GM21576 (cell line): ENCODE measurements around the gene KRT6A.

Experiments
- ATAC-seq: cut with Tn5 transposase; IDR thresholded peaks from one replicate; pipeline ENCODE4 v1.9.1; 2021; ENCODE audit warnings: mild to moderate bottlenecking, moderate library complexity; ENCODE audit not compliant: unreplicated experiment

The KRT6A gene

DNA sequence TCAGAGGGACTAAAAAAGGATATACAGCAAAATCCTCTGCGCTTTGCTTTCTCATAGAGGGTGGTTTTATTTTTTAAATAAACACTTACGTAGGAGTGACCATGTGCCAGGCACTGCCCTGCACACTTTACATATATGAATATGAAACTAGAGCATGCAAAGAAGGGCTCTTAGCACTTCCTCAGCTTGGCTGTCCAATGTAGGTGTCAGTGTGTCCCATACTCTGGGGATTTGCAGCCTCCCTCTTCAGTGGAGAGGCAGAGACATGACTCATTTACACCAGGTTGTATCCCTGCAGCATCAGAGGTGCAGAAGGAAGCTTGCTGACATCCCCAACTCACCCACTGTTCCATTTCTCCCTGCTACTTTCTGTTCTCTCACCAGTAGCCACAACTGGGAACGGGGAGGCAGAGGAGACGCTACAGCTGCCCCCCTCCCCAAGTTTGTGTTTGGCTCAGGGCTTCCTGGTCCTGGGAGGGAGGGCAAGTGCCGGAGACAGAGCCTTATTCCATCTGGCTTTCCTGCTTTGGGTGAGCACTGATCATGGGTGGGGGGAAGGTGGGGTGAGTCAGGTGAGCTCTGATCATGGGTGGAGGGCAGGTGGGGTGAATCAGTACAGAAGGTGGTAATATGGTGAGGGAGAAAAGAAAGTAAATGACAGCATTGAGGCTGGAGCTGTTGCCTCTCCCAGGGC, 32.0 kb upstream of the KRT6A start:
- ATAC-seq = no peak

DNA sequence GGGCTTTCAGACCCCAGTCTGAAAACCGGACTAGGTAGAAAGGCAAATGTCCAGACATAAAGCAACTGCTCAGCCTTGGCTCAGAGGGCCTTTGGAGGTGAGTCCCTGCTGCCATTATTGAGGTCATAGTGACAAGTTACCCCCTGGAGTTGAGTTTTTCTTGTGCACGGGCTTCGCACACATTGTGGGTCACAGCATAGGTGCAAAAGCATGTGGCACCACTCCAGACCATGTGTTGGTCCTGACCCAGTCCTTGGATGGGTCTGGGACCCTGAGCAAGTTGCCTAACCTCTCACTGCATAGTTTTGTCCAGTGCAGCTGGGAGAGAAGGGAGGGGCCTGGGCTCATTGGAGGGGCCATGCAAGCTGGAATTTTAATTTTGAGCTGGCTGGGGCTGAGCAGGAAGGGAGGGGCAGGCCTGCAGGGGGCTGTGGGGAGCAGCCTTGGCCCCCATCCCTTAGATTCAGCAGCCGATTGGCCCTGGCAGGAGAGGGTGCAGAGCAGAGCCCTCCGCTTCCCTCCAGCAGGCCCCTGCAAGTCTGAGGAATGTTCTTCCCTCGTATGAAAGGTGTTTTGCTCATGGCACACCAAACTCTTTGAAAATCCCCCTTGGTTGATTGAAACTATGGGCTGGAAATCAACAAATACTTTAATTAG, 31.3 kb upstream of the KRT6A start:
- ATAC-seq = no peak

DNA sequence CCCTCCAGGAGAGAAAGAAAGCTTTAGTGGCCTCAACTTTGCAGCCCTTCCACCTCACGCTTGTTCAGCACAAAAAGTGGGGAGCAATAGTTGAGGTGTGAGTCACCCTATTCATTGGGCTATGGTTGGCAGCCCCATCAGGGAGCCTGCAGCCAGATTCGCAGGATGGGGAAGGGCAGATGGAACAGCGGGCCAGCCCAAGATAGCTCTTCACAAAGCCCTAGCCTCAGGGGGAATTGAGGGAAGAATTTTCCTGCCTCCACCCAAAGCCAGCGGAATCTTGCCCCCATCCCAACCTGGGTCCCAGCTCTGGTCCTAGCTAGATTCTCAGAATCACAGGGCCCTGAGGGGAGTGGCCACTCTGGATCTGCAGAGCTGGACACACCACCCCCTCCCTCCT, 30.8 kb upstream of the KRT6A start:
- no peak for ATAC-seq

DNA sequence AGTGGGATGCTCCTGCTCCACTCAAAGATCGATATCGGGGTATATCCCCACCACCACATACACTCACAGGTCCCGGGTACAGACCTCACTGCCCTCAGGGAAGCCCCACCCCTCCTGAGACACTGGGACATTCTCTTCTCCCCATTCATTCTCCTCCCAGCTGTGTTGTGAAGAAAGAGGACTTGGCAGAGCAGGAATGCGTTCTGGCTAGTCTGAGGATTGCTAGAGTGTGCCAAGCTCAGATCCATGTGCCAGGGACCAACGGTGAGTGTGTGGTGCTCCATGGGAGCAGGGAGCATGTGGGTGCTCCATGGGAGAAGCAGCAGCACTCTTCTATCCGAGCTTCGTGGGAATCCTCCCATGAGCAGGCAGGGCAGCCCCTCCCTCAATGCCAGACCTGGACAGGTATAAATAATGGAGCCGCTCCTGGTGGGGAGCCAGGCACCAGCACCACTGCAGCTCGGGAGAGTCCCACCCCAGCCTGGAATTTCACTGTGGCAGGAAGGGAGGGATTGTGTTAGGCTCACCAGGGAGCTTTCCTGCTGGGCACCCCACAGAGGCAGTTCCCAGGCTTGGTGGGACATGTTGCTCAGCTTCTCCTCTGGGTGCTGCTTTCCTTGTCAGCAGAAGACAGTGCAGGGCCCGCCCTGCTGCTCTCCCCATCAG, 29.4 kb upstream of the KRT6A start:
- ATAC-seq = no peak

DNA sequence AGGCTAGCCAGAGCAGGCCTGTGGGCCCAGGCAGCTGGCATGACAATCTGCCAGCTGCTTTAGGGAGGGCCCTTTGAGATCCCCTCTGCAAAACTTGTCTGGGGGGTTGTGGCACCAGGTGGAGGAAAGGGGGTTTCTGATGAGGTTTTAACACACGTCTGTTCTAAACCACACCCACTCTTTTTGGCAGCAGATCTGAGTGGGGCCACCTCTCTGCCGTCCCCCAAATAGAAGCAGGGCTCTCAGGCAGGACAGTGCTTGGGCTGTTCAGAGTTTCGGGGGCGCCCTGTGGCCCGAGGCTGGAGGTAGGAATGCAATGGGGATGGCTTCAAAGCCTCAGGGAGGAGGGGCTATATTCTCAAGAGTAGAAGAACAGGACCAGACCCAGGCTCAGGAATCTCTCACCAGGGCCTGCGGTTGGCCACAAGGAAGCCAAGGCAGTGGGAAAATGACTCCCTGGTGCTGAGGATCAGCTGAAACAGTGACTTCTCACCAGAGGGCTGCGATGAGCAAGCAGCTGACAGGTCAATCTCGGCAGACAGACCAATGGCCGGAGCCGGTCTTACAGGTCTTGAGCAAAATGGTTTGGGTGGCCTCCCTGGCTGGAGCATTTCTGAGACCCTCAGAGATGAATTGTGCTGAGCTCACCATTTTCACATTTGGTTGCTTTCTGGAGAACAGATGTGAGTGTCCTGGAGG, 28.7 kb upstream of the KRT6A start:
- ATAC-seq = no peak

DNA sequence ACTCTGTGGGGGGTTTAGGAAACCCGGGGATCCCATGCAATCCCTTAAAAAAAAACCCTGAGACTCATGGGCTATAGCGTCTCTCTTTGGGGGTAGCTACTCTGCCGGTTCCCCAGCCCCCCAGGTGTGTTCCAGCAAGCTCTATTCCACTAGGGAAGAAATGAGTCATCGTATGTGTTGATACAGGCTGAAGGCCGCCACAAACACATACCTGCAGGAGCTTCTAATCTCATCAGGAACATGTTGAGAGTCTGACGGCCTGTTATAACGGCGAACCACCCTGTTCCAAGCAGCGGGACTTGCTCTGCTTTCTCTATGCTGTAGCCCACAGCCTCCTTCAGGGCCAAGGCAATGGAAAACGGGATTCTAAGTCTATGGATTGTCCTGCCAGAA, 28.1 kb upstream of the KRT6A start:
- no peak for ATAC-seq

DNA sequence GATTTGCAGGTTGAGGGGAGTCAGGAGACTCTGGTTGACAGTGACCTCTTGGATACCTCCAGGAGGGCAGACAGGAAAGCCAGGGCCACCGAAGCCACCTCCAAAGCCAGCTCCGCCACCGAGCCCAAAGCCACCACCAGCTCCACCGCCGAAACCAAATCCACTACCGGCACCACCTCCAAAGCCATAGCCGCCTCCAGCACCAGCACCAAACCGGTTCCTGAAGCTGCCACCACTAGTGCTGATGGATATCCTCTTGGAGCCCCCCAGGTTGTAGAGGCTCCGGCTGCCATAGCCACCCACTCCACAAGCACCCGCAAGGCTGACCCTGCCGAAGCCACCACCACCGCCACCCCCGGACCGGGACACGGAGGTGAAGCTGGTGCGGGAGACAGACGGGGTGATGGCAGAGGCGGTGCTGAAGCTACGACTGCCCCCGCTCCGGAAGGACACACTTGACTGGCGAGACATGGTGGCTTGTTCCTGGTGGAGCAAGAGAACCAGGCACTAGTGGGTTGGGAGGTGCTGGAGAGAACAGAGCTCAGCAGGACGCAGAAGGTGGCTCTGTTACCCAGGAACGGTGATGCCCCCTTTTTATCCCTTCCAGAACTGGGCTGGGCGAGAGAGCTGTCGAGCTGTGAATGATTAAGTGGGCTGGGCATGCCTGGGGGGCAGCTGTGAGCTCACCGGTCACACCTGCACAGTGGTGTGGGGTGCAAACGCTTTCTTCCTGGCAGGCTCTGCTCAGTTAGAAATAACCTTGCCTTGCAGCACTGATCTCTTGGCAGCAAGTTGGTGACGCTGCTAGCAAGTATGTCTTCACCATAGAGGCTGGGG, 27.0 kb upstream of the KRT6A start, which contains the start of gene KRT5:
Gene KRT5 (minus strand): TSS at position 569 of the 837 bp plus-strand sequence. CDS start 98 bp downstream, at position 471.
- no peak for ATAC-seq

DNA sequence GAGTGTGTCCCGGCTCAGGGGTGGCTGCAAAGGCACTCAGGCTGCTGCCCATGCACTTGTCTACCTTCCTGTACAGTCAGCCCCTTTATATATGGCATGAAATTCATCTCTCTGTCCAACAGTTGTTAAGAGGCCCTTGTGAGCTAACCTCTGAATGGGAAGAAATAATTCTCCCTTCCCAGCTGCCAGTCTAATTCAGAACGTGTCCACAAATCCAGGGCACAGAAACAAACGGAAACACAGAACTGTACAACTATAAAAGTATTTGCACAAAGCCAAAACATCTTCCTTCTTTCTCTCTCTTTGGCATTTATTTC, 26.3 kb upstream of the KRT6A start:
- no peak for ATAC-seq

DNA sequence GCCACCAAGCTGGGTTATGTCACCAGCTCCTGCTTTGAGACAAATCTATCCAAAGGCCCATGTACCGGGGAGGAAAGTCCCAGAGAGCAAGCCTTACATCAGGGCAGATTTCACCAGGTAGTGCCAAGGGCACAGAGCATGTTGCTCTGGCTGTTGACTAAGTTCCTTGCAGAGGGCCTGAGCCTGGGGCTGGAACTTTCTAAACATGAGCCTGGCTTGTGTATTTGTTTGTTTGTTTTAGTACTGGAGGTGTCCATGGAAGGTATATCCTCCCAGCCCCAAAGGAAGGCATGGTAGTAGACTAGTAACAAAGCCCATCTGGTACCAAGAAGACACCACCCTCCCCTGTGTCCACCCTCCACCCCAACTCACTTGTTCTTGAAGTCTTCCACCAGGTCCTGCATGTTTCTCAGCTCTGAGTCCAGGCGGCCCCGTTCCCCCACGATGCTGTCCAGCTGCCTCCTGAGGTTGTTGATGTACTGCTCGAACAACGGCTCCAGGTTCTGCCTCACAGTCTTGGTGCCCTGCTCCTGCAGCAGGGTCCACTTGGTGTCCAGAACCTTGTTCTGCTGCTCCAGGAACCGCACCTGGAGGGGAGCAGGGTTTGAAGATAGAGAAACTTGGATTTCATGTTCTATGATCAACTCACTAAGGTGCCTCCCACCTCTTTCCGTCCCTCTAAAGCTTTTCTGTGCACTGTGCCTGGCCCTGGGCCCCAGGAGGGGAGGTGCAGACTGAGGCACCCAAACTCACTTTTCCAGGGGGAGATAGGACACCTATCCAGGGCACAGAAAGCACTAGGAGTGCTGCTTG, 25.7 kb upstream of the KRT6A start:
- ATAC-seq = no peak

DNA sequence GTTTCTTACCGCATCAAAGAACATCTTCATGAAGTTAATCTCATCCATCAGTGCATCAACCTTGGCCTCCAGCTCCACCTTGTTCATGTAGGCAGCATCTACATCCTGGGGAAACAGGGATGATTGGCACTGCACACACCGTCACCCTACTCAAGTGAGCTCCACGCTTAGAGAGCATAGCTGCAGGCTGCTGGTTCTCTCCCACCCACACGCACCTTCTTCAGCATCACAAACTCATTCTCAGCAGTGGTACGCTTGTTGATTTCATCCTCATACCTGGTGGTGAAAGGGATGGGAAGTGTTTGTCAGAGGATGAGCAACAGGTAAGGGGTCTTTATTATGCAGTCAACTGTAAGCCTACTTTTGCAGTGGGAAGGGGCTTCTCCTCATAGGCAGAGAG, 24.8 kb upstream of the KRT6A start:
- ATAC-seq = no peak

DNA sequence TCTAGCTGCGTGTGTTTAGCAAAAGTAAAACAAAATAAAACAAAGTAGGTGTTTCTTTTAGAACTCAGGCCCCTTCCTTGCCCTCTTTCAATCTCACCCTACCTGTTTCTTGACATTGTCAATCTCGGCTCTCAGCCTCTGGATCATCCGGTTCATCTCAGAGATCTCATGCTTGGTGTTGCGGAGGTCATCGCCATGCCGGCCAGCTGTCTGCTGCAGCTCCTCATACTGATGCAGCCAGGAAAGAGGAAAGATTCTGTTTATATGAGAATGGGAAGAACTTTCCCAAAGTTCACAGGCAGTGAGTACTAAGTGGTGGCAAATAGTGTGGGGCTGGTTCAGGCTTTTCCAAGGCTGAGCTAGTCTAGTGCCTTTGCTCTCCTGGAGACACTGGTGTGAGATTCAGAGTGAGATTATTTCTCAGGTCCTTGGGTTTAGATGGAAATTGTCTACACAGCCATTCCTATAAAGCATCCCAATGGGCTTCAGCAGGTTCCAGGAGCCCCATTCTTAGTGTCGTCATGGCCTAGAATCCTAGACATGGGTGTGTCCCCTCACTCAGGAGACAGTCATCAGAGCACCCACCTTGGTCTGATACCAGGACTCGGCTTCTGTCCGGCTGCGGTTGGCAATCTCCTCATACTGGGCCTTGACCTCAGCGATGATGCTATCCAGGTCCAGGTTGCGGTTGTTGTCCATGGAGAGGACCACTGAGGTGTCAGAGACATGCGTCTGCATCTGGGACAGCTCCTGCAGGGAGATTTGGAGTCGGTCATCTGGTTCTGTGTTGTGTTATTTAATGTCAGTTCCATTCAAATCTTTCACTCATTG, 24.2 kb upstream of the KRT6A start:
- no peak for ATAC-seq

DNA sequence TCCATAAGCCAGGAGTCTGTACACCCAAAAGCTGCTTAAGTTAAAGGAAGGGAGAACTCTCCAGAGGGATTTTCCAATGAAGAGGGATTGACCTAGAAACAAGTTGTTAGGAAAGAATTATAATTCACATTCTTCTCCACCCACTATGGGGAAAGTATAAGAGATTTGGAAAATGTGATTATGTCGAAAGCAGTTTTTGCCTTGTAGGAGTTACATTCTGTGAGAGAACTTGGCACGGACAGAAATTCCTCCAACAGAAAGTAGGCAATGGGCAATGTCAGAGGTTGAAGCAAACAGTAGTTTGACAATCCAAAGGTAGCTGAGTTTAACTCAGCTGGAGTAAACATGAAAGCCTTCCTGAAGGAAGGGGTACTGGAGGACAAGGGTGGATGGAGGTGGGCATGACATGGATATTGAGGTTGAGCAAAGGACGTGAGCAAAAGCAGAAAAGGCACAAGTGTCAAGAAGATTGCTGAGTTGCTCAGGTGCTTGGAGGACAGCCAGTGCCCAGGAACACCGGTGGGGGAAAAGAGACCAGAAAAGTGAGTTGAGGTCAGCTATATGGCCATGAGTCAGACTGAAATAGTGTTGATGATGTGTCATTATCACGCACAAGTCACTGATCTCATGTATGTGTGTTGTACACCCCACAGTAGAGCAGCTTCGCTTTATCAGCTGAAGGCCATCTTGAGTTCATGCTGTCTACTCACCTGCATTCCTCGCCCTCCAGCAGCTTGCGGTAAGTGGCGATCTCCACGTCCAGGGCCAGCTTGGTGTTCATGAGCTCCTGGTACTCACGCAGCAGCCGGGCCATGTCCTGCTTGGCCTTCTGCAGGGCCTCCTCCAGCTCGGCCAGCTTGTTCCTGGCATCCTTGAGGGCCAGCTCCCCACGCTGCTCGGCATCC, 23.1 kb upstream of the KRT6A start:
- ATAC-seq = no peak

DNA sequence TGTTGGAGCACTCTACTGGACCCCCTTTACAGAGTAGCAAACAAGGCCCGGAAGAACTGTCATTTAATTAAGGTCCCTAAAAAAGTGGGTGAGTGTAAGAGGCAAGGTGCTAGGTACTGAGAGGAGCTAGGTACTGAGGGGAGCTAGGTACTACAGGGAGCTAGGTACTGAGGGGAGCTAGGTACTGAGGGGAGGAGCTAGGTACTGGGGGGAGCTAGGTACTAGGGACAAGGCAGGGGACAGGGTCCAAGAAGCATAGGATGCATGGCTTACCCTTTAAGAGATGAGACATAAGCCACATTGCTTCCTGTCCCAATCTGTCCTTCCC, 22.2 kb upstream of the KRT6A start:
- ATAC-seq = no peak

DNA sequence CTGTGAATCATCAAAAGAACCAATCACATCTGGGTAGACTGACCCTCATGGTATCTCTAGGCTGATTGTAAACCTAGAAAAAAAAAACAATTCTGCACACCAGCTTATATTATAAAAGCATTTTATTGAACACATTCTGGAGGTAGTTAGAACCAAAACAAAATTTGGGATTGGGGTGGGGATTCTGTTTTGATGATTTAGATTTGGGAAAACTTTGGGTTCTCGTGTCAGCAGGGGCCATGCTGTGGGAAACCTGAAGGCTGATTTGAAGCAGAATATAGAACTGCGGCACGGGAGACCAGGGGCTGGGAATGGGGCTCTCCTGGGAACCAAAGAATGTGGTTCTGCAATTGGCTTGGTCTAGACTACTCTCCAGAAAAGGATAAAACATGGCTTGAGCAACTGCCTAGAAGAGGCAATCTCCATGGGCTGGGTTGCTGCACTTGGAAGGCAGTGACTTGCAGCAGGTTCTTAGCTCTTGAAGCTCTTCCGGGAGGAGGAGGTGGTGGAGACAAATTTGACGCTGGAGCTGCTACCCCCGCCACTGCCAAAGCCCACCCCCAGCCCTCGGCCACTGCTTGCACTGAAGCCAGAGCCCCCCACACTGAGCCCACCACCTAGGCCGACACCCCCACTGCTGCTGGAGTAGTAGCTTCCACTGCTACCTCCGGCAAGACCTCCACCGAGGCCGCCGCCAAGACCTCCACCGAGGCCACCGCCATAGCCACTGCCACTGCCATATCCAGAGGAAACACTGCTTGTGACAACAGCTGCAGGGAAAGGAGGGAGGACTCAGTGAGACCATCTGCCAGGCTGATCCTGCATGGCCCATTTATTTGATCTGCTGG, 21.6 kb upstream of the KRT6A start:
- no peak for ATAC-seq

DNA sequence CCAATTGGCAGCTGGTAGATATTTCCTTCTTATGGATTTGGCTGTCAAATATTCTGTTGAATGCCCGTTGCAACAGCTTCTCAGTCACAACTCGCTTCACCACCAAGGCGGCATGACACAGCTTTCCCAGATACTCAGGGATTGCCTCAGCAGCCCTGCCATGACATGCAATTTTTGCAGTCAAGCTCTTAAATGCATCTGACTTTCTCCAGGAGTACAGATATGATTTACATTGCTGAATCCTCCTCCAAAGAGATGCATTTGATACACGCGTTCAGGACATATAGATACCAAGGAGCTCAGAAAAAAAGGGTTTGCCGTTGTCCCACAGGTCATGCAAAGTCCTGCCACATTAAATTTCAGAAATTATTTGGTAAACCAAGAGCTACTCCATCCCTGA, 20.7 kb upstream of the KRT6A start:
- ATAC-seq = no peak

DNA sequence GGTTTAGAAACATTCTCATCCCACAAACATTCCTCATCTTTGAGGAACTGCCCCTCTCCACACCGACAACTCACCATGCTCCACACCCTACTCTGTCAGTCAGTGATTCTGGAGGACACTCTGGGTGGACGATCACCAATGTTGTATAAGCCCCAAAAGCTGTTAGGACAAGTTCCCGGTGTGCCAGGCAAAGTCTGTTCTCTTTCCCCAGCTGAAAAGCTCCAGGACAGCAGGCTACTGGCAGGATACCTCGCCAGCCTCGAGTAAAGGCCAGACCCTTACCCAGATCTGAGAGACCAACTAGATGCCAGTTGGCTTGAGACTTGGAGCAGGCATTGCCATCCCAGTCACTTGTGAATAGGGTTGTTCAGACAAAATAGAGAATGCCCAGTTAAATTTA, 15.2 kb upstream of the KRT6A start:
- ATAC-seq = no peak
